GM21619 (cell line): Measurements from ENCODE around the gene MAP3K15.
"Not testable (repeated sequence)": the region's sequence is repeated elsewhere in the genome, so short reads cannot be mapped to it uniquely, and the experiment has no call there.

Experiments used
- ATAC-seq: cut with Tn5 transposase; IDR thresholded peaks from one replicate; pipeline ENCODE4 v1.9.1; 2021; ENCODE audit not compliant: unreplicated experiment

MAP3K15 gene

DNA sequence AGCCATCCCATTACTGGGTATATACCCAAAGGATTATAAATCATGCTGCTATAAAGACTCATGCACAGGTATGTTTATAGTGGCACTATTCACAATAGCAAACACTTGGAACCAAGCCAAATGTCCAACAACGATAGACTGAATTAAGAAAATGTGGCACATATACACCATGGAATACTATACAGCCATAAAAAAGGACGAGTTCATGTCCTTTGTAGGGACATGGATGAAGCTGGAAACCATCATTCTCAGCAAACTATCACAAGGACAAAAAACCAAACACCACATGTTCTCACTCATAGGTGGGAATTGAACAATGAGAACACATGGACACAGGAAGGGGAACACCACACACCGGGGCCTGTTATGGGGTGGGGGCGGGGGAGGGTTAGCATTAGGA lies 92.6 kb downstream of the MAP3K15 start:
- ATAC-seq: not testable (repeated sequence)

DNA sequence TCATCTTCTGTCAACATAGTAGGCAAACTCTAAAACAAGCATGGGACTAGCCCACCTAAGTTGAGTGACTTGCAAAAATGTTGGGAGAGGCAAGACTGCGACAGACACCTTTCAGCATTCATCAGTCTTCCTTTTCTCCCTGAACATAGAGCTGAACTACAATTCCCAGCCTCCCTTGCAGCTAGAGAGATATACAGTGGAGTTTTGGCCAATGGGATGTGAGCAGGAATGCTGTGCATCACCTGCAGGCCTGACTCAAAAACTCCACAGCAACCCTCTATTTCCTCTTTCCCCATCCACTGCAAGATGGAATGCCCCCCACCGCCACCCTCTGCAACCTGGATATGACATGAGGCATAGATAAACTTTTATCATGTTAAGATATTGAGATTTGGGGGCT lies 105.0 kb downstream of the MAP3K15 start:
- ATAC-seq: no peak

GRCh38 chrX:19403696-19404095 lies 111.6 kb downstream of the MAP3K15 start:
- no peak for ATAC-seq

DNA sequence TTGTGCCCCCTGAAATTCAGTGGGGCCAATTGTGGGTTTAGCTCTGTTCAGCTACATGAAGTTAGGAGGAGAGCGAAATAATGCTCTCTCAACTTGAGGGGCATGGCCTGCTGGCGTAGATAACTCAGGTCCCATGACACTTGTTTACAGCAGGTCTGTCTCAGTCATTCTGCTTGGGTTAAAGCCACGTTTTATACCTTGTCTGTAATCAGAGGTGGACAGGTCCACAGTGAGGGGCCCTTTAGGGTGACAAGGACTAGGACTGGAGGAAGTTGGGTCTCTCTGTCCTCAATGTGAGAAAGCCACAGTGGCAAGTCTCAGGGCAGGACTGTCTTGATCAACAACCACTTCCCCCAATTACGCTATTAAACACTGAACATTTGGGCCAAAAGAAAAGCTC lies 122.6 kb downstream of the MAP3K15 start:
- ATAC-seq: no peak

DNA sequence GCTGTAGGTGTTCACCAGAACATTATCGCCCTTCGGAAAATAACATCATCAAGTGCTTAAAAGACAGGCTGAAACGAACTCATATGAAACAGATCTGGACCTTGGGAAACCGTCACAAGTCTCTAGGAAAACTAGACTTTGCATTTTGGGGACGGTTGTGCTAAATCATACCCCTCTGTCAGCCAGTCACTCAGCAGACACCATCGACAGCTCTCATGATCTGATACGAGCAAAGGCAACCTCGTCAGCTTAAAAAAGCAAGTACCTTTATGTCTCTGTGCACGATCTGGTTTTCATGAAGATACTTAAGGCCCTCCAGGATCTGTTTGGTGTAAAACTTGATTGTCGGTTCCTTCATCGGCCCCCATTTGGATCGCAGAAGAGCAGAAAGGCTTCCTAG lies 123.2 kb downstream of the MAP3K15 start:
- no peak for ATAC-seq

GRCh38 chrX:19389227-19389845 lies 126.0 kb downstream of the MAP3K15 start:
- no peak for ATAC-seq

- no peak for ATAC-seq
These were observed 126.6 kb downstream of the MAP3K15 start for GRCh38 chrX:19388741-19389140.

- no peak for ATAC-seq
These were observed 127.1 kb downstream of the MAP3K15 start for GRCh38 chrX:19388064-19388679.

DNA sequence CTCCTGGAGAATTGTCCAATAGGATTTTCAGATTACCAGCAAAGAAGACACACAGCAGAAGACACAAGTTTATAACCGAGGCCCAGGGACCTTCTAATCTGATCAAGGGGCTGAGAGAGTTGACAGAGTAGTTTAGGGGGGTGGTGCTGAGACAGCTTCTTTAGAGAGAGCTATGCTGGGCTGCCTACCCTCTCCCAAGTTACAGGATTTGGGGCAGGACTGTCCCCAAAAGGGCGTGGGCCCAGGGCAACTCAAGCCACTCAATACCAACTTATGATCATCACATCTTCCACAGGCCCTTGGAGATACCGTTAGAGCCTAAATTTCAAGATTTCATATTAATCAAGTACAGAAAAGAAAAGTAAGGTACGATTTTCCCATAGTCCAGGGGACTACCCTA lies 128.6 kb downstream of the MAP3K15 start:
- no peak for ATAC-seq

DNA sequence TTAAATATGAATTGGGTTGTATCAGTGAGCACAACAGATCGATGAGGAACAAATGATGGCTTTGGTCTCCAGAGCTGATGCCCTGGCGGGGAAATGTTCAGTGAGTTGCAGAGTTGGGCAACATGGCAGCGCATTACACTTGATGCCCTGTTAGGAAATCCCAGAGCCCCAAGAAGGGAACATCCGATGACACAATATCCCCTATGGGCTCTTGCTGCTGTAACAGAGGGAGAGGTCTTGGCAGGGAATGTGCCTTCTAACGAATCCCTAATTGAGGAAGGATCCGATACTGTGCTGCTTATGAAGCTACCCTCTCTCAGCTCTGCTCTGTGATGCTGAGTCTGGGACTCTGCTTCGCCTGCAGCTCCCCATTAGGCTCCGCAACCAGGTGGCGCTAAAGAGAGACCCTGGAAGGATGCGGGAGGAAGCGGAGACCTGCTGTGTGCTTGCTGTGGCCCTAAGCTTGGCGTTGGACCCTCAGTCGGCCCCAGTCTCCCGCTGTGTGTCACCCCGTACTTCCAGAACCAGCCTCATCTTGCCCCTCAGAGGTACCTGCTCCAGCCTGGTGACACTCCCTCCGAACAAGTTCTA lies 132.7 kb downstream of the MAP3K15 start:
- peak; percentile 62 for ATAC-seq

DNA sequence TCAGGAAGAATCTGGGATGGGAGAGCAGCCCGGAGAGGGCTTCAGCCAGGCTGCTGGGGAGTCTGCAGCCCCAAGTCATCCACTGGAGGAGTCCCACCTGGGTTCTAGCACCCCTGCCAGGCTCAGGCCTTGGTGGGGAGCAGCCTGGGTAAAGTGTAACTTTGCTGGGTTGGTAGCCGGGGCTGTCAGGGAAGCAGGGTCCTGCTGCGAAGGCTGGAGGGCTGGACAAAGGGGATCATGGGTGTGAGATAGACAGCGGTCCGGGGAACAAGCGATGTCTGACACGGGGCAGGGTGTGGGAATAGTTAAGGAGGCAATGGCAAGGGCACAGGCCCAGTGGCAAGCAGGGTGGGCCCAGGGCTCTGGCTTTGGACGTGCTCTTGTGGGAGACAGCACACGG lies 134.0 kb downstream of the MAP3K15 start:
- no peak for ATAC-seq

DNA sequence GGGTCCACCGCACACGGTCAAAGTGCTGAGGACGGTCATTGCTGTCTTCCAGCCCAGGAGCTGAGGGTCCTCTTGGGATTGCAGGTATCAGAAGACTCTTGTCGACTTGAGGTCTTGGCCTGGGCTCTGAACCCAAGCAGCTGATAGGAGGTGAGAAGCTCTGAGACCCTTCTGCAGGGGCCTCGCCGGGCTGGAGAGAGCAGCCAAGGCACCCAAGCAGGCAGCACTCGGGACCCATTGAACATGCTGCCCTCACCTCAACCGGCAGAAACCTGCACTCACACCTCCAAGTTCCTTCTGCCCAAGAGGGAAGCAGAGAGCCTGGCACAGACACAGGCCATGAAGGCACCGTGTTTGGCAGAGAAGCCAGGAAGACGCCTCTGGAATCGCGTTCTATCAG lies 137.5 kb downstream of the MAP3K15 start:
- no peak for ATAC-seq

DNA sequence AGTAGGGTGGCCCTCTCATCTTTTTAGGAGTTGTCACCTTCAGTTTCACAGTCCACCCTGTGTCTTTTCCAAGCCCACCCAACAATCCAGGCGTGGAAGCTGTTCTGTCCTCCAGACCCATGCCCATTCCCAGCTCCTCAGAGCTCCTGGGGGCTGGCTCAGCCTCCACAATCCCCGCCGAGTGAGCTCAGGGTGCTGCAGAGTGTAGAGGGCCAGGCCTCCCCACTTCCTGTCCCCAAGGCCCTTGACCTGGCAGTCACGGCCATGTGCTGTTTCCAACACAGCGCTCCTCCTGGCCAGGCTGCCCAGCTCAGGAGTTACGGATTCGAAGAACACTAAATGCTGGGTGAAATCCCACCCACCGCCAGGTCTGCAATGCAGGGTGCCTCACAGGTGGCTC lies 139.8 kb downstream of the MAP3K15 start:
- no peak for ATAC-seq

GRCh38 chrX:19373351-19373891 lies 141.9 kb downstream of the MAP3K15 start:
- ATAC-seq: no peak

DNA sequence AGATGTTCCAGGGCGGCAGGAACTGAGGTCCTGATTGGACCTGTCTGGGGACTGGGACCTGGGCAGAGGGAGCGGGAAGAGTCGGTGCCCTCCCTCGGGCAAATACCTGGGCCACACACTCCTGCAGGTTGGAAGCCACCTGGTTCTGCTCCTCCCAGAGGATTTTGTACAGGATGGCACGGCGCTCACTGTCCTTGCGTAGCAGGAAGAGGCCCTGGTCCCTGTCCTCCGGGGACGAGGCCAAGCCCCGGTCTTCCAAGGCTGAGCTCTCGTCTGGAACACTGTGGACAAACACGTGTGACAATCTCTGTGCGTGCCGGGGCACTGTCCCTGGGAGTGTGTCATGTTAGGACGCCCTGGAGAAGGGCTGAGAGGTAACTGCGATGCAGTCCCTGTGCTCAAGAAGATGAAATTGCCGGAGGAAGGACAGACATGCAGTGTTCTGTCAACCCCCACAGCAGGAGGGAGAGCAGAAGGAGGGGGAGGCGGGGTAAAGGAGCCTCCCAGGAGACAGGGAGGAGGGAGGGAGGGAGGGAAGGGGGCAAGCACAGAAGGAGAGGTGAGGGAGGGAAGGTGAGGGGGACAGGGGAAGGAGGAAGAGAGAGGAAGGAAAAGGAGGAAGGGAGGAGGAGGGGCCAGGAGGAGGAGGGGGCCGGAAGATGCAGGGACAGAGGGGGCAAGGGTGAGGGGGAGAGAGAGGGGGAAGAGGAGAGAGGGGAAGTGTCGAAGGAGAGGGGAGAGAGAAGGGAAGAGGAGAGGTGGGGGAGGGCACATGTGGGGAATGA lies 142.6 kb downstream of the MAP3K15 start:
- peak; percentile 30 for ATAC-seq

GRCh38 chrX:19372170-19372546 lies 143.2 kb downstream of the MAP3K15 start:
- peak; percentile 87 for ATAC-seq

- no peak for ATAC-seq
These were observed 145.2 kb downstream of the MAP3K15 start for GRCh38 chrX:19370061-19370460.

DNA sequence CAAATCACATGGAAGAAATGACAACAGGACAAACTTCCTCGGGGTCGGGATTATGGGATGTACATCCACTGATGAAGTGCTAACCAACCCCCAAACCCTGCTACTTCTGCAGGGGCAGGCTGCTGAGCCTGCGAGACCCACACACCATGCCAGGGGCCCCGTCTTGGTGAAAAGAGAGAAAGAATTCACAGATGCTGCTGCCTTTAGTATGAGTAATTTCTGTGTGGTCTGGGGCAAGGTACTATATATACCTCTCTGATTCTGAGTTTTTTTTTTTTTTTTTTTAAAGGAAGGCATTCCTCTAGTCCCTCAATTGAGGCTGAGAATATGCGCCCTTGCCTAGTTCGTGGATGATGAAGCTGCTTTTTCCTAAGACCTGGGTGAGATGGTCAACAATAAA lies 146.7 kb downstream of the MAP3K15 start:
- no peak for ATAC-seq

DNA sequence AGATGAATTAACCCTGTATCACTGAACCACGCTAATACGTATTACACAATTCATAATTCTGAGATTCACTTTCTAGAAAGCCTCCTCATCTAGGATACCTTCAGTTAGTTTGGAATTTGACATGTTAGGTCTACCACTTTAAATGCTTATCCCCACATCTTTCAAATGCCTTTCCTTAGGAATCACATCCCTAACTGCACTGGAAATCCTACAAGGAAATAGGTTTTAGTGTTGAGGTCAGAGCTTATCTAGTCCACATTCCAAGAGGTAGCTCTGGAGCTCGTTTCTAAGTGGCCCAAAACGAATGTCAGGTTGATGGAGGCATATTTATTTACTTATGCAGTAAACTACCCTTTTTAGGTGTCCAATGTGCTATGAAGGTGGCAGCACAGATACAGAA lies 153.6 kb downstream of the MAP3K15 start:
- no peak for ATAC-seq

DNA sequence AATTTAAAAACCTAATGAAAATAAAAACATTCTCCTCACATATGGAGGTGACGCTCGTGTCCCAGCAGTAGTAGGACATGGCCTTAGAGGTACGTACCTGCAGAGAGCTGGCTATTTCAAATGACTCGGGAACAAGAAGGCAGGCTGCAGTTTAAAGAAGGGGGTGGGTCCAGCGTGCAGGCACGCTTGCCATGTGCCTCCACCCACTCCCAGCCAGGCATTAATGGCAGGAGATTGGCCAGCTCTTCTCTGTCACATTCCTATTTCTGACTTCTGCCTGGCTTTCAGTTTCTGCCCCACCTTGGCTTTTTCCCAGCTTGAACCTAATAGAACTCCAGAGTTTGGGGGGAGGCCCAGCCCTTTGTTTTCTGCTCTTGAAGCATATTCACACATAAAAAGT lies 154.4 kb downstream of the MAP3K15 start:
- ATAC-seq: no peak

DNA sequence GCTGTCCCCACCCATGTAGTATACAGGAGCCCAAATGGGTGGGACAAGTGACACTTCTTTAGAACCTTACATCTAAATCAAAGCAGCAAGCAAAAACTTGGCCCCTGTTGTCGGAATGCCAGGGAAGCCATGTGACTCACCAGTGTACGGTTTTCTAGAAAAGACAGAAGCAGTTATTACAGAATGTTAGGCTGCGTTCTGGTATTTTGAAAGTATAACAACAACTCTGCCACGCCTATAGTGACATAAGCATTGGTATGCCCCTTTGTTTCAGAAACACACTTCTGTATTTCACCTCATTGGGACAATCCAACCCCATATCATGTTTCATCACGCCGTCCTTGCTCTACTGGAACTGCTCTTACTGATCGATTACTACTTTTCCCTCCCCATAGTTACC lies 156.8 kb downstream of the MAP3K15 start:
- ATAC-seq: no peak

DNA sequence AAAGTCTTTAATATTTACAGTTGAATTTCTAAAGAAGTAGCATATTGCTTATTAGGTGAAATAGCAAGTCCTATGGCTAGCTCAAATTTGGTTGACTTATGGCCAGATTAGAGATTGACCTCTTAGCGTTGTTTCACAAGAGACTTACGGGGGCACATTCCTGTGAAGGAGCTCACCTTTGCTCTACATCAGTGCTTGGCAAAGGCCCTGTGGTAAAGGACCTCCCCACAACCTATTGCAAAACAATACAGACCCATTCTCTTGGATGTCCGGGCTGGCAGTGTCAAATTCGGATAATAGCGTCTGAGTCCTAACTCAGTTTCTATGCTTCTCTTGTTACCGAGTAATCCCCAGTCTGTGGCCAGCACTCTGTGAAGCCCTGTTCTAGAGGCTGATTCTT lies 160.7 kb downstream of the MAP3K15 start:
- ATAC-seq: no peak
